ENCODE results near the gene COL8A2. TPM values are rescaled to one million over a fixed set of nuclear protein-coding genes. Genes with fewer than 3 reads are reported as not detected.
A peak's percentile ranks its signal among the peaks of the same experiment; 100 is the strongest.
"Not testable (repeated sequence)": the region's sequence is repeated elsewhere in the genome, so short reads cannot be mapped to it uniquely, and the experiment has no call there.

Gene COL8A2
- total RNA-seq, 4 donors from 2014 or later: 1.2 to 5.4 (median 1.7) TPM

DNA sequence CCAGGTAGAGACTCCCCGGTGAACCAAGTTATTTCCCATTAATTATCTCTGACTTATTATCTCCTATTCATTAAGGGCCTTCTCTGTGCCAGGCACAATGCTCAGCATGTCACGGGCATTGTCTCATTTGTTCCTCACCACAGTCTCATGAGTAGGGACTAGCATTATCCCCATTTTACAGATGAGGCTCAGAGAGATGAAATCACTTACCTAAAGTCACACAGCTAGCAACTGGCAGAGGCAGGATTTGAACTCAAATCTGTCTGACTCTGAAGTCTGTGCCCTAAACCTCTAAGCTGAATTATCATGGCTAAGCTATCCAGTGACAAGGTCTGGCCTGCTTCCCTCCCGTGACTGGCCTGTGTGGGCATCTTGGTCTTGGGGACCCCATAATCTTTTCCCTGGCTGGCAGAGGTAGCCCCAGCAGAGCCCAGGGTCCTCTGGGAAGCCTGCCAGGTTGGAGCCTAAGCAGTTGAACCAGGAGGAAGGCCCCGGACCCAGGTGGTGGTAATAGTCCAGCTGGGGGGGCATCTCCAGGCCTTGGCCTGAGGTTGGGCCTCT, 35.4 kb upstream of the COL8A2 start:
- intact Hi-C loops (cut with DNase I; ENCODE audit: low total_unique reads) (no loop called here), in situ Hi-C loops (cut with MboI; ENCODE audit: low pct_ligation_motif_present in 1 of 4, low pct_unique_long_range_greater_than_20kb in 1 of 4, low sequenced_read_pairs in 3 of 4) (no loop called here)
- H3K4me3 ChIP-seq: peak overlapping the region in 3 of 4 donors; percentile 10 to 43 (median 10)
- H3K4me1 ChIP-seq: peaks cover 30 to 66% (median 51%) of the 10 kb centered on the region in 4 donors
- no peak for TF ChIP-seq POLR2A (IDR thresholded peaks at IDR 0.05)
- no peak for TF ChIP-seq POLR2AphosphoS5 (IDR thresholded peaks at IDR 0.05)
- TF ChIP-seq, protein P1, sequence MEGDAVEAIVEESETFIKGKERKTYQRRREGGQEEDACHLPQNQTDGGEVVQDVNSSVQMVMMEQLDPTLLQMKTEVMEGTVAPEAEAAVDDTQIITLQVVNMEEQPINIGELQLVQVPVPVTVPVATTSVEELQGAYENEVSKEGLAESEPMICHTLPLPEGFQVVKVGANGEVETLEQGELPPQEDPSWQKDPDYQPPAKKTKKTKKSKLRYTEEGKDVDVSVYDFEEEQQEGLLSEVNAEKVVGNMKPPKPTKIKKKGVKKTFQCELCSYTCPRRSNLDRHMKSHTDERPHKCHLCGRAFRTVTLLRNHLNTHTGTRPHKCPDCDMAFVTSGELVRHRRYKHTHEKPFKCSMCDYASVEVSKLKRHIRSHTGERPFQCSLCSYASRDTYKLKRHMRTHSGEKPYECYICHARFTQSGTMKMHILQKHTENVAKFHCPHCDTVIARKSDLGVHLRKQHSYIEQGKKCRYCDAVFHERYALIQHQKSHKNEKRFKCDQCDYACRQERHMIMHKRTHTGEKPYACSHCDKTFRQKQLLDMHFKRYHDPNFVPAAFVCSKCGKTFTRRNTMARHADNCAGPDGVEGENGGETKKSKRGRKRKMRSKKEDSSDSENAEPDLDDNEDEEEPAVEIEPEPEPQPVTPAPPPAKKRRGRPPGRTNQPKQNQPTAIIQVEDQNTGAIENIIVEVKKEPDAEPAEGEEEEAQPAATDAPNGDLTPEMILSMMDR (IDR thresholded peaks at IDR 0.05): no peak
- TF ChIP-seq EP300 (IDR thresholded peaks at IDR 0.05; ENCODE audit: low read depth): no peak
- H3K9me3 ChIP-seq: no peaks in the 10 kb centered on the region
- 54% methylated on average over 4 of the region's 4 CpGs; no CpG with 5 or more reads in 1 of the 2 donors for WGBS, 2 donors (ENCODE audit: low coverage in 1 of 2)
- H3K27ac ChIP-seq: peak overlapping the region; percentile 87 to 100 (median 98)
- no peak for DNase-seq
- H3K36me3 ChIP-seq: no peaks in the 10 kb centered on the region
- no peaks in the 10 kb centered on the region for H3K27me3 ChIP-seq

DNA sequence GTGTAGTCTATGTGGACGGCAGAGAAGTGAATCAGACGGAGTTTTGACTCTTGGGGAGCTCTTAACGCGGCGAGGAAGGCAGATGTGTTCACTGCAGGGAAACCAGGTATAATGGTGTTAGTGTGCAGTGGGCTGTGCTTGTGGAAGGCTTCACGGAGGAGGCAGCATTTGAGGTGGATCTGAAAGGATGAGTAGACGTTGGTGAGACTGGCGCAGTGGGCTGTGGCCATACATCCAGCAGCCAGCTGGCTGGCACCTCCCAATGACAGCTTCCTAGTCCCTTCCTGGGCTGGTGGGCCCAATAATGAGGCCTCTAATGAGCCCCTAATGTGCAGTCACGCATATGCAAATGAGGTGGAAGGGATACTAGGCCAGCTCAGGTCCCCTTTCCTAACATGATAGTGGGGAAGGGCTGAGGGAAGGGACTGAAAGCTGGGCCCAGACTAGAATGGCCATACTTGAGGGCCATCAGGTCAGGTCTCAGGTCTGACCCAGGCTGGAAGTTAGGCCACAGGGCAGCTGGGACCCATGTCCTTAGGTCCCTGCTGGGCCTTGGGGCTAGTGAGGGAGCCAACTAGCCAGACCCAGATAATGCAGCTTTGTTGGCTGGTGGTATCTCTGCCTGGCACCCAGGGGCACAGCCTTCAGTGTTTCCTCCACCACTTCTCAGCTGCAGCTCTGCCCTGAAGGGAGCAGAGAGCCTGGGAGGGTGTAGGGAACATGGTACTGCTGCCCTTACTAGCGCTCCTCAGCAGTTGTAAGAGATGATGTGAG, 34.8 kb upstream of the COL8A2 start:
- in situ Hi-C loops (cut with MboI; ENCODE audit: low pct_ligation_motif_present in 1 of 4, low pct_unique_long_range_greater_than_20kb in 1 of 4, low sequenced_read_pairs in 3 of 4) (no loop called here), intact Hi-C loops (cut with DNase I; ENCODE audit: low total_unique reads) (loop anchor here (10.0 kb wide), 1 partner anchor 225 kb away; the partner anchor contains the start of gene STK40)
- Histone ChIP-seq H3K4me3 (no peak overlapping the region), H3K27me3 (no peaks in the 10 kb centered on the region), H3K36me3 (no peaks in the 10 kb centered on the region), H3K4me1 (peaks cover 35 to 72% (median 56%) of the 10 kb centered on the region in 4 donors), H3K27ac (peak overlapping the region; percentile 87 to 100 (median 98)), H3K9me3 (no peaks in the 10 kb centered on the region)
- WGBS, 2 donors (ENCODE audit: low coverage in 1 of 2): 83 to 84% methylated on average over 6 to 10 of the region's 10 CpGs
- TF ChIP-seq POLR2A (IDR thresholded peaks at IDR 0.05): no peak
- DNase-seq: no peak

DNA sequence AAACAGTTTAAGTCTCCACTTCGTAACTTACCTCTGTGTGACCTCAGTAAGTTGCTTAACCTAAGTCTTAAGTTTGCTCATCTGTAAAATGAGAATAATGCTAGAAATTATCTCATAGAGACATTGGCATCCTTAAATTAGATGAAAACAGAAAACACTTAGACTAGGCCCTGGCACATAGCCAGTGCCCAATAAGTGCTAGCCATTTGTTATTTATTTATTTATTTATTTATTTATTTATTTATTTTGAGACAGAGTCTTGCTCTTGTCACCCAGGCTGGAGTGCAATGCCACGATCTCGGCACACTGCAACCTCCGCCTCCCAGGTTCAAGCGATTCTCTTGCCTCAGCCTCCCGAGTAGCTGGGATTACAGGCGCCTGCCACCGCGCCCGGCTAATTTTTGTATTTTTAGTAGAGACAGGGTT, 33.8 kb upstream of the COL8A2 start:
- intact Hi-C loops (cut with DNase I; ENCODE audit: low total_unique reads): loop anchor here (10.0 kb wide), 1 partner anchor 226 kb away; the partner anchor contains the start of gene STK40
- H3K4me1 ChIP-seq: peaks cover 39 to 70% (median 59%) of the 10 kb centered on the region in 4 donors
- H3K27ac ChIP-seq: peak overlapping the region; percentile 87 to 100 (median 98)
- DNase-seq; H3K36me3 ChIP-seq; H3K27me3 ChIP-seq; H3K9me3 ChIP-seq; in situ Hi-C loops (cut with MboI; ENCODE audit: low pct_ligation_motif_present in 1 of 4, low pct_unique_long_range_greater_than_20kb in 1 of 4, low sequenced_read_pairs in 3 of 4): not testable (repeated sequence)
- H3K4me3 ChIP-seq: peak overlapping the region in 2 of 4 donors; percentile 88 to 100
- 78 to 90% methylated on average over 10 of the region's 10 CpGs for WGBS, 2 donors (ENCODE audit: low coverage in 1 of 2)

DNA sequence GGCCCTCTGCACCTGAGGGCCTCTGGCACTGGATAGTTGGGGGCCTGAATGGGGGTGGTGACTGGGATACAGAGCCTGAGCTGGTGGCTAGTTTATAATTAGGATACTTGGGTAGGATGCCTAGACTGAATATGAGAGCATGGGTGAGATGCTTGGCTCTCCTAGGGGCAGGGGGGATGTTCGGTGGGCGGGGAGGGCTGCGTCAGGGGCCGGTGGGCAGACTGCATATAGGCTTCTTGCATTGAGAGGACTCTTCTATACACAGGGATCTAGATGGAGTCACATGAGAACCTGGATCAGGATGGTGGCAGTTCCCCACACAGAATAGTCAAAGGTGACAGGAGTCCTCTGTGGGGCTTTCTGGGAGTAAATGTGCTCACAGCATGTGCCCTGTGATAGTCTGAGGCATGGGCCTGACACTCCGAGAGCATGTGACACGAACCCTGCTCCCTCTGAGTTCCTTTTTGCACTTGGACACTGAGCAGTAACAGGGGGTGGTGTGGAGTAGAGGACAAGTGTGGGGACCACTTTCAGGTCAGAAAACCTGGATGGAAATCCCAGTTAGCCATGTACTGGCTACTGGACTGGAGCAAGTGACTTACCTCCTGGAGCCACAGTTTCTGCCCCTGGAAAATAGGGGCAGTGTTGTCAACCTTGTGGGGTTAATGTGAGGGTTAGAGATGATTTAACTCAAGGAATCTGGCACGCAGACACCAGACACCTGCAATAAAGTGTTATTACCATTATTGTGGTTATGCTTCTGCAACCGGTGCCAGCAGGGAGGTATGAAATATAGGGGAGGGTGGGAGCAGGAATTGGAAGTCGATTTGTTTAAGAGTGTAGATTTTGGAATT, 33.2 kb upstream of the COL8A2 start:
- TF ChIP-seq, protein P1 (IDR thresholded peaks at IDR 0.05): no peak
- no peak for TF ChIP-seq POLR2AphosphoS5 (IDR thresholded peaks at IDR 0.05)
- no peak for TF ChIP-seq EP300 (IDR thresholded peaks at IDR 0.05; ENCODE audit: low read depth)
- 22 to 38% methylated on average over 3 to 9 of the region's 9 CpGs for WGBS, 2 donors (ENCODE audit: low coverage in 1 of 2)
- H3K4me1 ChIP-seq: peaks cover 39 to 69% (median 59%) of the 10 kb centered on the region in 4 donors
- DNase-seq: no peak
- in situ Hi-C loops (cut with MboI; ENCODE audit: low pct_ligation_motif_present in 1 of 4, low pct_unique_long_range_greater_than_20kb in 1 of 4, low sequenced_read_pairs in 3 of 4): no loop called here
- peak overlapping the region; percentile 98 to 100 (median 98) for H3K27ac ChIP-seq
- H3K27me3 ChIP-seq: no peaks in the 10 kb centered on the region
- peak overlapping the region; percentile 5 to 100 (median 86) for H3K4me3 ChIP-seq
- intact Hi-C loops (cut with DNase I; ENCODE audit: low total_unique reads): loop anchor here (10.0 kb wide), 1 partner anchor 227 kb away; the partner anchor contains the start of gene STK40
- H3K9me3 ChIP-seq: no peaks in the 10 kb centered on the region
- H3K36me3 ChIP-seq: no peaks in the 10 kb centered on the region
